Mesodermal cell (in vitro differentiated cells): ENCODE results near the gene KCTD16.
A peak's percentile ranks its signal among the peaks of the same experiment; 100 is the strongest.

ENCODE experiments used
- H3K27ac ChIP-seq: 2 replicates; pipeline ENCODE4 v1.7.0; 2013; ENCODE audit warnings: mild to moderate bottlenecking, low read depth, low read length, moderate library complexity; ENCODE audit not compliant: severe bottlenecking
- H3K36me3 ChIP-seq: 2 replicates; pipeline ENCODE4 v1.7.1; 2013; ENCODE audit warnings: mild to moderate bottlenecking, low read length, moderate library complexity; ENCODE audit not compliant: control insufficient read depth, insufficient read depth
- H3K4me1 ChIP-seq: one replicate; pipeline ENCODE4 v1.7.1; 2013; ENCODE audit warnings: mild to moderate bottlenecking, low read length; ENCODE audit not compliant: insufficient read depth, control insufficient read depth, poor library complexity, severe bottlenecking
- H3K4me3 ChIP-seq: 2 replicates; pipeline ENCODE4 v1.7.0; 2013; ENCODE audit warnings: low read length, control low read depth, mild to moderate bottlenecking; ENCODE audit not compliant: insufficient read depth, poor library complexity, severe bottlenecking; ENCODE audit errors: extremely low read depth
- H3K9me3 ChIP-seq: 2 replicates; pipeline ENCODE4 v1.7.1; 2013; ENCODE audit warnings: mild to moderate bottlenecking, low read length, moderate library complexity; ENCODE audit not compliant: control insufficient read depth
- WGBS, 2 experiments: methylation state at CpG; one replicate each; pipeline ENCODE4 v1.1.5; 2013; ENCODE audit warnings: missing lambda C conversion rate in 2 of 2; ENCODE audit not compliant: insufficient coverage in 2 of 2; 5-methylcytosine and 5-hydroxymethylcytosine counted together

The KCTD16 gene

GRCh38 chr5:144469106-144469505 is 298.4 kb downstream of the KCTD16 start:
- no peak overlapping the region for H3K4me3 ChIP-seq
- peak overlapping the region; percentile 11 for H3K27ac ChIP-seq
- WGBS, 2 experiments = 86 to 100% methylated on average over 1 of the region's 4 CpGs
- no peaks in the 10 kb centered on the region for H3K36me3 ChIP-seq
- peaks cover 5% of the 10 kb centered on the region for H3K4me1 ChIP-seq
- H3K9me3 ChIP-seq = no peaks in the 10 kb centered on the region

DNA sequence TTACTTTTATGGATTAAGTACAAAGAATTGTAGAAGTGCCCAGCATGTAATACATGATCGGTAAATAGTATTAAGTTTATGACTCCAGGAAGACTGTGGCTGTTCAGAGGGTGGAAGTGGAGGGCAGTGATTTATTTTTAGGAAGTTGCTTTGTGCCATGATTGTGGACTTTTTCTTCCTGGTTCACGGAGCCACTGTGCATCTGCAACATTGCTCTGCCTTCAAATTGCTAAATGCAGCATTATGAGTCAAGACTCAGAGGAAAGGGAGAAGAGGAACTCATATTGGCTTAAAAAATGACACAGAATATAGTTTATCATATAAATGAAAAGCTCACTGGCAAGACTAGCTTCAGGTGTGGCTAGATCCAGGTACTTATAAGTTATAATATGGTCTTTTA is 301.5 kb downstream of the KCTD16 start:
- 88 to 100% methylated on average over 1 of the region's 2 CpGs for WGBS, 2 experiments
- H3K4me3 ChIP-seq = no peak overlapping the region

GRCh38 chr5:144473650-144474049 is 303.0 kb downstream of the KCTD16 start:
- H3K27ac ChIP-seq = no peak overlapping the region
- no peaks in the 10 kb centered on the region for H3K9me3 ChIP-seq
- no peak overlapping the region for H3K4me3 ChIP-seq
- H3K36me3 ChIP-seq = no peaks in the 10 kb centered on the region
- H3K4me1 ChIP-seq = no peaks in the 10 kb centered on the region
- 96 to 99% methylated on average over 12 to 13 of the region's 13 CpGs for WGBS, 2 experiments

More for the DNA sequence above, 301.5 kb downstream of the KCTD16 start:
- Histone ChIP-seq H3K27ac (no peak overlapping the region), H3K4me1 (peaks cover 5% of the 10 kb centered on the region), H3K36me3 (no peaks in the 10 kb centered on the region), H3K9me3 (no peaks in the 10 kb centered on the region)

- no peaks in the 10 kb centered on the region for H3K36me3 ChIP-seq
- H3K4me1 ChIP-seq = peaks cover 17% of the 10 kb centered on the region
- no peak overlapping the region for H3K4me3 ChIP-seq
- H3K9me3 ChIP-seq = no peaks in the 10 kb centered on the region
- no peak overlapping the region for H3K27ac ChIP-seq
These were observed 307.9 kb downstream of the KCTD16 start for GRCh38 chr5:144478565-144478964.

GRCh38 chr5:144481861-144482260 is 311.2 kb downstream of the KCTD16 start:
- peaks cover 35% of the 10 kb centered on the region for H3K4me1 ChIP-seq
- H3K36me3 ChIP-seq = no peaks in the 10 kb centered on the region
- no peak overlapping the region for H3K4me3 ChIP-seq
- no peaks in the 10 kb centered on the region for H3K9me3 ChIP-seq
- H3K27ac ChIP-seq = no peak overlapping the region

GRCh38 chr5:144484124-144484897 is 313.6 kb downstream of the KCTD16 start:
- H3K9me3 ChIP-seq = no peaks in the 10 kb centered on the region
- no peaks in the 10 kb centered on the region for H3K36me3 ChIP-seq
- H3K27ac ChIP-seq = peak overlapping the region; percentile 80
- H3K4me1 ChIP-seq = peaks cover 39% of the 10 kb centered on the region
- 33 to 83% methylated on average over 1 of the region's 9 CpGs for WGBS, 2 experiments
- no peak overlapping the region for H3K4me3 ChIP-seq

- Histone ChIP-seq H3K27ac (no peak overlapping the region), H3K9me3 (peaks cover 5% of the 10 kb centered on the region), H3K4me1 (peaks cover 35% of the 10 kb centered on the region), H3K4me3 (no peak overlapping the region), H3K36me3 (no peaks in the 10 kb centered on the region)
- no CpG with 5 or more reads among the region's 2 CpGs for WGBS, 2 experiments
These were observed 314.9 kb downstream of the KCTD16 start for GRCh38 chr5:144485540-144485939.

DNA sequence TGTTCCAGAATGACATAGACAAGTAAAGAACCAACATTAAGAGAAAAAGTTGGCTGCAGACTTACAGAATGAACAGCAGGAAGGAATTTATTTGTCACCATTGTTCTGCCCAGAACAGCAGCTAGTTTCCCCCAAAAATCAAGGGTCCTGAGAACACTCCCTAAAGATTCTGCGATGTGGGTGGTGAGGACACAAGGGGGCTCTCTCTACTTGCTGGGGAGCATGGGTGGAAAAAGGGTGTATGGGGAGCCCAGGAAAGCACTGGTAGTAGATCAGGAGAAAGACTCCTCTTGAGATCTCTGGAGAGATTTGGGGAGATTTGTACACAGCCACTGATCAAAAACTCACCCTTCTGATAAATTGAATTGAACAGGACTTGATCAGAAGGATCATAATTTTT is 316.5 kb downstream of the KCTD16 start:
- Histone ChIP-seq H3K4me3 (no peak overlapping the region), H3K9me3 (peaks cover 5% of the 10 kb centered on the region), H3K36me3 (no peaks in the 10 kb centered on the region), H3K4me1 (peaks cover 27% of the 10 kb centered on the region), H3K27ac (no peak overlapping the region)
- 17% methylated on average over 1 of the region's 1 CpG; no CpG with 5 or more reads in 1 of the 2 experiments for WGBS, 2 experiments

GRCh38 chr5:144487761-144488160 is 317.1 kb downstream of the KCTD16 start:
- Histone ChIP-seq H3K4me3 (no peak overlapping the region), H3K4me1 (peaks cover 25% of the 10 kb centered on the region), H3K27ac (no peak overlapping the region), H3K9me3 (peaks cover 5% of the 10 kb centered on the region), H3K36me3 (no peaks in the 10 kb centered on the region)

- WGBS, 2 experiments = 92 to 94% methylated on average over 2 of the region's 2 CpGs
- no peaks in the 10 kb centered on the region for H3K4me1 ChIP-seq
- no peaks in the 10 kb centered on the region for H3K36me3 ChIP-seq
- H3K27ac ChIP-seq = no peak overlapping the region
- no peak overlapping the region for H3K4me3 ChIP-seq
- H3K9me3 ChIP-seq = no peaks in the 10 kb centered on the region
These were observed 332.4 kb downstream of the KCTD16 start for GRCh38 chr5:144503123-144503522.

- Histone ChIP-seq H3K36me3 (no peaks in the 10 kb centered on the region), H3K4me1 (no peaks in the 10 kb centered on the region), H3K9me3 (no peaks in the 10 kb centered on the region), H3K4me3 (no peak overlapping the region), H3K27ac (no peak overlapping the region)
- 25 to 27% methylated on average over 1 to 2 of the region's 5 CpGs for WGBS, 2 experiments
These were observed 334.4 kb downstream of the KCTD16 start for GRCh38 chr5:144504929-144505577.
